ENCODE results near the gene GPR137C.

GPR137C gene

DNA sequence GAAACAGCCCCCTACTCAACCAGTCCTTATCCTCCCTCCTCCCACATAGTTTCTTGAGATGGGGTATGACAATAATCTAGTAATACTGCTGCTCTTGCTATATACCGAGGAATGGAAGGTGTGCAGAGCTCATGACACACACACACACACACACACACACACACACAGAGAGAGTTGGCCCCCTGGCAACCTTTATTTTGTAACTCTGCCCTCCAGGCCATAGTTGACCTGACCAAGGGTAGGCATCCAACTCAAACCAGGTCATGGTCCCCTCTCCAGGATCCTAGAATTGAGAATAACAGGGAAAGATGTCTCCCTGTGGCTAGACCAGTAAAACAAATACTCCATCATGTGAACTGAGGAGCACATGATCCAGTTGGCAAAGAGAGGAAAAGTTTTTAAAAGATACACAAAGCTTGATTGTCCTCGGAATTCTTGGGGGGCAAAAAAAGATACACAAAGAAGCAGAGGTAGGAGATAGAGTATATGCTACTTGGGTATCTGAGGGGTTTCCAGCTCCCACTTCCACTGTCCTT, 131.4 kb downstream of the GPR137C start:
- DNase-seq, result no peak

DNA sequence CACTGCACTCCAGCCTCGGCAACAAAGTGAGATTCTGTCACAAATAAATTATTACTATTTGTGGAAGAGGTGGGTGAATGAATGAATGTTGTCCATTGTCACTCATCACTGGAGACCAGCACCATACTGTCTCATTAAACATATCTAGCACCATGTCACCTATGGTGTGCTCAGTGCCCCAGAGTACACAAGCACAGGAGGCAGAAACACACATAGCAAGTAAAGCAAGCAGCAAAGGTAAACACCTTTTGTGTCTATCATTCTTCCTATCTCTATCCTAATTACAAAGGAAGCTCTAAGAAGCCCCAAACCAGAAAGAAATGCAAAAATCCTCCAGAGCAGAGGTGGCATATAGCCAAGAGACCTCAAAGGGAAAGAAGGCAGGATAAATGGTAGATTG, 133.5 kb downstream of the GPR137C start:
- DNase-seq, result no peak
